Prostate gland (tissue), 2 donors: ENCODE measurements around the gene HDLBP.

Experiments used
- POLR2AphosphoS5 ChIP-seq: sonication (generic); formaldehyde crosslinking; IDR thresholded peaks from one replicate; pipeline ENCODE4 v1.6.1; 2017; ENCODE audit warnings: antibody characterized with exemption
- TF ChIP-seq, protein P1 (sequence below), 4 experiments: fragments of 200-600 bp in 2 of 4; fragments of 450-650 bp in 2 of 4; sonication (generic) in 2 of 4; IDR thresholded peaks; 1 replicate in 3 of 4; 2 replicates in 1 of 4; pipeline ENCODE4 v1.5.1; 2016 to 2019; ENCODE audit warnings: antibody characterized with exemption in 4 of 4, mild to moderate bottlenecking in 2 of 4, moderate library complexity in 2 of 4

- TF ChIP-seq, protein P1, sequence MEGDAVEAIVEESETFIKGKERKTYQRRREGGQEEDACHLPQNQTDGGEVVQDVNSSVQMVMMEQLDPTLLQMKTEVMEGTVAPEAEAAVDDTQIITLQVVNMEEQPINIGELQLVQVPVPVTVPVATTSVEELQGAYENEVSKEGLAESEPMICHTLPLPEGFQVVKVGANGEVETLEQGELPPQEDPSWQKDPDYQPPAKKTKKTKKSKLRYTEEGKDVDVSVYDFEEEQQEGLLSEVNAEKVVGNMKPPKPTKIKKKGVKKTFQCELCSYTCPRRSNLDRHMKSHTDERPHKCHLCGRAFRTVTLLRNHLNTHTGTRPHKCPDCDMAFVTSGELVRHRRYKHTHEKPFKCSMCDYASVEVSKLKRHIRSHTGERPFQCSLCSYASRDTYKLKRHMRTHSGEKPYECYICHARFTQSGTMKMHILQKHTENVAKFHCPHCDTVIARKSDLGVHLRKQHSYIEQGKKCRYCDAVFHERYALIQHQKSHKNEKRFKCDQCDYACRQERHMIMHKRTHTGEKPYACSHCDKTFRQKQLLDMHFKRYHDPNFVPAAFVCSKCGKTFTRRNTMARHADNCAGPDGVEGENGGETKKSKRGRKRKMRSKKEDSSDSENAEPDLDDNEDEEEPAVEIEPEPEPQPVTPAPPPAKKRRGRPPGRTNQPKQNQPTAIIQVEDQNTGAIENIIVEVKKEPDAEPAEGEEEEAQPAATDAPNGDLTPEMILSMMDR (IDR thresholded peaks at IDR 0.05): no peak
- no peak for TF ChIP-seq POLR2AphosphoS5
Observed at GRCh38 chr2:241339839-241340630, 24.6 kb upstream of the HDLBP start.
